HCT116 (cell line): Measurements from ENCODE around the gene CHAD. TPM values are rescaled to one million over a fixed set of nuclear protein-coding genes. Genes with fewer than 3 reads are reported as not detected.

Source experiments
- ATAC-seq: fragments of 200-7000 bp; cut with Tn5 transposase; 2 replicates; pipeline ENCODE4 v1.9.1; 2020; ENCODE audit warnings: mild to moderate bottlenecking, moderate library complexity
- BruUV-seq: library from RNA; stranded (reverse); fragments of 400-500 nt; replicated peaks from 2 replicates; lab custom pipeline; 2021; lab: Mats Ljungman, UMichigan
- CTCF ChIA-PET: fragments of 300-600 bp; sonication (Branson Sonifier 250); formaldehyde crosslinking; loops from one replicate; lab custom pipeline; 2021; ENCODE audit warnings: antibody characterized with exemption; lab: Charles Lee
- POLR2A ChIA-PET: fragments of 300-600, 350-600 bp; sonication (Branson Sonifier 250); formaldehyde crosslinking; loops from one replicate; lab custom pipeline; 2021; ENCODE audit warnings: antibody characterized with exemption; lab: Charles Lee
- RAD21 ChIA-PET, 2 experiments: fragments of 300-600 bp; sonication (Branson Sonifier 250); formaldehyde crosslinking; loops; one replicate each; lab custom pipeline; 2023; ENCODE audit warnings: low total read pairs in 2 of 2; ENCODE audit not compliant: uncharacterized antibody in 2 of 2, unreplicated experiment in 2 of 2, low non-redundant PET in 1 of 2; lab: Charles Lee
- DNase-seq: peaks from one replicate; pipeline ENCODE4 v3.0.0-alpha.2; 2010; ENCODE audit warnings: low read depth, low spot score
- H2AFZ ChIP-seq: fragments of 200-600 bp; shearing (Covaris generic), sonication (generic); 2 replicates; pipeline ENCODE4 v1.6.1; 2017; ENCODE audit warnings: low read depth, mixed run types, mixed read lengths, antibody characterized with exemption, low read length; ENCODE audit not compliant: poor library complexity, severe bottlenecking
- H3K27ac ChIP-seq: 2 replicates; pipeline ENCODE4 v1.5.1; 2012; ENCODE audit warnings: low read depth, low read length
- H3K27me3 ChIP-seq: fragments of 200-600 bp; sonication (generic); 2 replicates; pipeline ENCODE4 v1.6.1; 2016; ENCODE audit warnings: mixed run types, low read length, mixed read lengths; ENCODE audit not compliant: insufficient read depth
- H3K36me3 ChIP-seq, 2 experiments: fragments of 200-500 bp in 1 of 2; fragments of 200-600 bp in 1 of 2; sonication (Bioruptor generic) in 1 of 2; sonication (generic) in 1 of 2; 2 replicates each; pipeline versions ENCODE4 v1.5.1 to v1.6.1; 2014 to 2016; ENCODE audit warnings: low read length in 2 of 2, inconsistent platforms in 1 of 2, mixed read lengths in 1 of 2, mixed run types in 1 of 2; ENCODE audit not compliant: insufficient read depth in 2 of 2, control insufficient read depth in 1 of 2
- H3K4me1 ChIP-seq, 2 experiments: fragments of 200-600 bp in 1 of 2; sonication (generic) in 1 of 2; 2 replicates each; pipeline versions ENCODE4 v1.5.1 to v1.6.1; 2012 to 2017; ENCODE audit warnings: low read length in 2 of 2, inconsistent platforms in 1 of 2, mild to moderate bottlenecking in 1 of 2, mixed read lengths in 1 of 2, mixed run types in 1 of 2, moderate library complexity in 1 of 2; ENCODE audit not compliant: insufficient read depth in 2 of 2, control insufficient read depth in 1 of 2
- H3K4me2 ChIP-seq: fragments of 200-600 bp; sonication (generic); 2 replicates; pipeline ENCODE4 v1.6.1; 2017; ENCODE audit warnings: mixed run types, low read length, mixed read lengths
- H3K4me3 ChIP-seq, 2 experiments: fragments of 200-600 bp in 1 of 2; sonication (generic) in 1 of 2; replicated peaks in 1 of 2; 2 replicates each; pipeline ENCODE4 v1.5.1; 2011 to 2016; ENCODE audit warnings: low read length in 2 of 2, control low read depth in 1 of 2, low read depth in 1 of 2, mild to moderate bottlenecking in 1 of 2, mixed read lengths in 1 of 2, mixed run types in 1 of 2
- H3K79me2 ChIP-seq: fragments of 200-600 bp; sonication (generic); 2 replicates; pipeline ENCODE4 v1.6.1; 2017; ENCODE audit warnings: mild to moderate bottlenecking, mixed run types, low read length, moderate library complexity, mixed read lengths; ENCODE audit not compliant: insufficient read depth
- H3K9ac ChIP-seq: fragments of 200-600 bp; sonication (generic); 2 replicates; pipeline ENCODE4 v1.6.1; 2016; ENCODE audit warnings: low read length, mixed read lengths
- H3K9me2 ChIP-seq: fragments of 200-600 bp; sonication (generic), shearing (Covaris generic); 2 replicates; pipeline ENCODE4 v1.6.1; 2017; ENCODE audit warnings: mixed run types, mild to moderate bottlenecking, moderate library complexity; ENCODE audit not compliant: insufficient read depth
- H3K9me3 ChIP-seq, 2 experiments: fragments of 200-500 bp in 1 of 2; fragments of 200-600 bp in 1 of 2; sonication (Bioruptor generic) in 1 of 2; sonication (generic) in 1 of 2; 2 replicates each; pipeline ENCODE4 v1.6.1; 2014 to 2017; ENCODE audit warnings: low read length in 2 of 2, mixed read lengths in 2 of 2, inconsistent platforms in 1 of 2, low read depth in 1 of 2, mild to moderate bottlenecking in 1 of 2, mixed run types in 1 of 2, moderate library complexity in 1 of 2; ENCODE audit not compliant: control insufficient read depth in 1 of 2, insufficient read depth in 1 of 2
- H4K20me1 ChIP-seq: fragments of 200-600 bp; sonication (generic), shearing (Covaris generic); 2 replicates; pipeline ENCODE4 v1.6.1; 2017; ENCODE audit warnings: mixed run types, mild to moderate bottlenecking, moderate library complexity; ENCODE audit not compliant: insufficient read depth
- ATF3 ChIP-seq: IDR thresholded peaks from 2 replicates; pipeline ENCODE4 v1.6.1; 2012
- CEBPB ChIP-seq: IDR thresholded peaks from 2 replicates; pipeline ENCODE4 v1.6.1; 2012; ENCODE audit warnings: low read depth
- CTCF ChIP-seq, 3 experiments: fragments of 200-600 bp in 1 of 3; sonication (generic) in 1 of 3; IDR thresholded peaks in 2 of 3; conservative IDR thresholded peaks in 1 of 3; 2 replicates each; pipeline ENCODE4 v1.5.1; 2012 to 2017; ENCODE audit warnings: low read depth in 2 of 3, low read length in 2 of 3, antibody characterized with exemption in 1 of 3, borderline replicate concordance in 1 of 3, control low read depth in 1 of 3, mild to moderate bottlenecking in 1 of 3, mixed read lengths in 1 of 3, mixed run types in 1 of 3, moderate library complexity in 1 of 3; ENCODE audit not compliant: insufficient read depth in 1 of 3
- EGR1 ChIP-seq: IDR thresholded peaks from 2 replicates; pipeline ENCODE4 v1.6.1; 2012; ENCODE audit warnings: low read depth
- ELF1 ChIP-seq: IDR thresholded peaks from 2 replicates; pipeline ENCODE4 v1.6.1; 2012; ENCODE audit warnings: low read depth, borderline replicate concordance
- FOSL1 ChIP-seq: IDR thresholded peaks from 2 replicates; pipeline ENCODE4 v1.6.1; 2012; ENCODE audit warnings: low read depth
- JUND ChIP-seq: IDR thresholded peaks from 2 replicates; pipeline ENCODE4 v1.6.1; 2012
- MAX ChIP-seq: IDR thresholded peaks from 2 replicates; pipeline ENCODE4 v1.6.1; 2012
- POLR2A ChIP-seq: IDR thresholded peaks from 2 replicates; pipeline ENCODE4 v1.7.0; 2011; ENCODE audit warnings: borderline replicate concordance; ENCODE audit not compliant: insufficient read depth, insufficient read length; ENCODE audit errors: extremely low read depth
- POLR2AphosphoS5 ChIP-seq: IDR thresholded peaks from 2 replicates; pipeline ENCODE4 v1.6.1; 2011; ENCODE audit warnings: mild to moderate bottlenecking, low read depth, low read length, moderate library complexity
- RAD21 ChIP-seq: IDR thresholded peaks from 2 replicates; pipeline ENCODE4 v1.6.1; 2012; ENCODE audit warnings: low read depth, mild to moderate bottlenecking
- SIN3A ChIP-seq: IDR thresholded peaks from 2 replicates; pipeline ENCODE4 v1.6.1; 2012; ENCODE audit warnings: low read depth
- SP1 ChIP-seq: IDR thresholded peaks from 2 replicates; pipeline ENCODE4 v1.6.1; 2012; ENCODE audit warnings: low read depth
- SRF ChIP-seq: IDR thresholded peaks from 2 replicates; pipeline ENCODE4 v1.6.1; 2012; ENCODE audit warnings: low read depth
- ZBTB33 ChIP-seq: IDR thresholded peaks from 2 replicates; pipeline ENCODE4 v1.6.1; 2011; ENCODE audit warnings: mild to moderate bottlenecking, low read length, moderate library complexity; ENCODE audit not compliant: insufficient replicate concordance; ENCODE audit errors: extremely low read depth
- ZFX ChIP-seq: fragments of 450-650 bp; IDR thresholded peaks from 2 replicates; pipeline ENCODE4 v1.6.1; 2017
- ZNF274 ChIP-seq: fragments of 200-500 bp; sonication (Bioruptor generic); IDR thresholded peaks from 2 replicates; pipeline ENCODE4 v1.6.1; 2014; ENCODE audit warnings: mild to moderate bottlenecking, low read depth, low read length, inconsistent platforms
- intact Hi-C: fragments of 100-400 bp; cut with micrococcal nuclease; formaldehyde crosslinking; loops from 2 replicates; pipeline ENCODE4 v1.10.0; 2022
- total RNA-seq: library from RNA; stranded (reverse); gene quantifications from one replicate; pipeline ENCODE4 v1.2.1, GENCODE V29; 2021; ENCODE audit not compliant: unreplicated experiment
- TF ChIP-seq, protein P1 (sequence below): IDR thresholded peaks from 2 replicates; pipeline ENCODE4 v1.6.1; 2012; ENCODE audit warnings: low read depth

The CHAD gene
- total RNA-seq, 1 experiment from 2014 or later, result not detected

GRCh38 chr17:50426814-50427787 is 41.6 kb downstream of the CHAD start:
- RAD21 ChIA-PET, result no interaction called here
- TF ChIP-seq ZNF274, result no peak
- no peak for TF ChIP-seq EGR1
- TF ChIP-seq ZBTB33, result no peak
- TF ChIP-seq ATF3, result no peak
- TF ChIP-seq POLR2A, result peak; percentile 30
- TF ChIP-seq JUND, result no peak
- no peak for TF ChIP-seq FOSL1
- TF ChIP-seq CEBPB, result no peak
- no peak for TF ChIP-seq SRF
- TF ChIP-seq, protein P1, sequence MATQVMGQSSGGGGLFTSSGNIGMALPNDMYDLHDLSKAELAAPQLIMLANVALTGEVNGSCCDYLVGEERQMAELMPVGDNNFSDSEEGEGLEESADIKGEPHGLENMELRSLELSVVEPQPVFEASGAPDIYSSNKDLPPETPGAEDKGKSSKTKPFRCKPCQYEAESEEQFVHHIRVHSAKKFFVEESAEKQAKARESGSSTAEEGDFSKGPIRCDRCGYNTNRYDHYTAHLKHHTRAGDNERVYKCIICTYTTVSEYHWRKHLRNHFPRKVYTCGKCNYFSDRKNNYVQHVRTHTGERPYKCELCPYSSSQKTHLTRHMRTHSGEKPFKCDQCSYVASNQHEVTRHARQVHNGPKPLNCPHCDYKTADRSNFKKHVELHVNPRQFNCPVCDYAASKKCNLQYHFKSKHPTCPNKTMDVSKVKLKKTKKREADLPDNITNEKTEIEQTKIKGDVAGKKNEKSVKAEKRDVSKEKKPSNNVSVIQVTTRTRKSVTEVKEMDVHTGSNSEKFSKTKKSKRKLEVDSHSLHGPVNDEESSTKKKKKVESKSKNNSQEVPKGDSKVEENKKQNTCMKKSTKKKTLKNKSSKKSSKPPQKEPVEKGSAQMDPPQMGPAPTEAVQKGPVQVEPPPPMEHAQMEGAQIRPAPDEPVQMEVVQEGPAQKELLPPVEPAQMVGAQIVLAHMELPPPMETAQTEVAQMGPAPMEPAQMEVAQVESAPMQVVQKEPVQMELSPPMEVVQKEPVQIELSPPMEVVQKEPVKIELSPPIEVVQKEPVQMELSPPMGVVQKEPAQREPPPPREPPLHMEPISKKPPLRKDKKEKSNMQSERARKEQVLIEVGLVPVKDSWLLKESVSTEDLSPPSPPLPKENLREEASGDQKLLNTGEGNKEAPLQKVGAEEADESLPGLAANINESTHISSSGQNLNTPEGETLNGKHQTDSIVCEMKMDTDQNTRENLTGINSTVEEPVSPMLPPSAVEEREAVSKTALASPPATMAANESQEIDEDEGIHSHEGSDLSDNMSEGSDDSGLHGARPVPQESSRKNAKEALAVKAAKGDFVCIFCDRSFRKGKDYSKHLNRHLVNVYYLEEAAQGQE, result no peak
- no peak for TF ChIP-seq RAD21
- no peak for TF ChIP-seq SIN3A
- peak; percentile 40; the same call in 1 of the 2 replicates for TF ChIP-seq POLR2AphosphoS5
- peak; percentile 64 to 85 (median 74); a peak in 5 of 6 replicates for TF ChIP-seq CTCF (IDR thresholded peaks at IDR 0.05 in 2 of 3, conservative IDR thresholded peaks at IDR 0.05 in 1 of 3; ENCODE audit: borderline replicate concordance in 1 of 3, insufficient read depth in 1 of 3, low read depth in 2 of 3, low read length in 2 of 3)
- no peak for TF ChIP-seq SP1
- TF ChIP-seq MAX, result no peak
- peak; percentile 39; the same call in 1 of the 2 replicates for TF ChIP-seq ZFX
- no peak; the same call in 1 of the 2 replicates for TF ChIP-seq ELF1

More at GRCh38 chr17:50426814-50427787, 41.6 kb downstream of the CHAD start:
- TSS peak; percentile 53 for BruUV-seq
- Histone ChIP-seq H2AFZ (peak overlapping the region; percentile 5), H3K9me2 (no peaks in the 10 kb centered on the region), H3K4me2 (peak overlapping the region; percentile 89), H3K4me1 (peaks cover 31 to 50% of the 10 kb centered on the region in 2 experiments), H3K4me3 (peak overlapping the region; percentile 63 to 73), H3K27me3 (no peaks in the 10 kb centered on the region), H3K27ac (peak overlapping the region; percentile 73), H3K36me3 (no peaks in the 10 kb centered on the region; a peak in 1 of 4 replicates), H3K9me3 (no peaks in the 10 kb centered on the region), H3K9ac (peak overlapping the region; percentile 59), H4K20me1 (no peaks in the 10 kb centered on the region), H3K79me2 (0 out of 2 replicates have a peak, but pooled peaks cover 7% of the 10 kb centered on the region)
- ATAC-seq, result peak; percentile 63
- peak; percentile 69 for DNase-seq
- intact Hi-C loops, result loop anchor here (1.0 kb wide), 1 partner anchor 52 kb away; no protein-coding TSS in a partner anchor
- POLR2A ChIA-PET, result interaction anchor here (1.1 to 2.5 kb wide), 2 partner anchors 27 to 29 kb away, joined by 3 to 14 read pairs; partner anchors contain the start of gene LRRC59
- CTCF ChIA-PET, result interaction anchor here (0.9 to 4.3 kb wide), 3 partner anchors 10 to 333 kb away, joined by 3 to 20 read pairs (median 7); partner anchors contain the start of gene LRRC59
